ENCODE data around the gene DENND4A.

- TF ChIP-seq POLR2A (IDR thresholded peaks at IDR 0.05) (no peak), CTCF (IDR thresholded peaks at IDR 0.05 in 8 of 11, conservative IDR thresholded peaks at IDR 0.05 in 3 of 11) (no peak)
Measured at GRCh38 chr15:65824941-65825544, 33.0 kb upstream of the DENND4A start.

All from spleen (tissue), 7 donors.